Pancreas (tissue), 10 donors: Measurements from ENCODE around the gene NRDC. TPM values are rescaled to one million over a fixed set of nuclear protein-coding genes. Genes with fewer than 3 reads are reported as not detected.

Source experiments
- ATAC-seq, 4 donors: fragments of 200-7000 bp; cut with Tn5 transposase; one replicate each; pipeline versions ENCODE4 v1.8.0 to v1.9.1; 2020; ENCODE audit warnings: mild to moderate bottlenecking in 4 of 4, moderate library complexity in 4 of 4
- DNase-seq, 6 donors: peaks; one replicate each; pipeline ENCODE4 v3.0.0-alpha.2; 2020
- FAIRE-seq: peaks from 2 replicates; lab custom pipeline; 2012; peaks lifted over from hg19 to GRCh38; lab: Jason Lieb, UNC
- H3K27ac ChIP-seq, 4 donors: fragments of 200-600 bp; sonication (generic); 1 replicate in 3 of 4; 2 replicates in 1 of 4; pipeline versions ENCODE4 v1.5.0 to v1.8.0; 2020
- H3K27me3 ChIP-seq, 4 donors: fragments of 200-600 bp; one replicate each; pipeline ENCODE4 v1.8.0; 2021
- H3K36me3 ChIP-seq, 3 donors: fragments of 200-600 bp; sonication (generic) in 1 of 3; one replicate each; pipeline versions ENCODE4 v1.5.0 to v1.8.0; 2020 to 2021
- H3K4me1 ChIP-seq, 3 donors: fragments of 200-600 bp; one replicate each; pipeline ENCODE4 v1.8.0; 2021
- H3K4me3 ChIP-seq, 4 donors: fragments of 200-600 bp; sonication (generic) in 2 of 4; one replicate each; pipeline versions ENCODE4 v1.5.0 to v1.8.0; 2020 to 2021
- H3K9me3 ChIP-seq, 4 donors: fragments of 200-600 bp; one replicate each; pipeline ENCODE4 v1.8.0; 2021
- CTCF ChIP-seq, 4 donors: fragments of 200-600 bp; sonication (generic) in 3 of 4; IDR thresholded peaks; one replicate each; pipeline versions ENCODE4 v1.5.0 to v1.8.0; 2021; ENCODE audit warnings: antibody characterized with exemption in 4 of 4
- WGBS, 2 donors: extraction: QIAGEN DNeasy Blood & Tissue Kit; methylation state at CpG; one replicate each; pipeline ENCODE4 v1.1.7; 2013; 5-methylcytosine and 5-hydroxymethylcytosine counted together
- intact Hi-C, 3 donors: fragments of 100-400 bp; cut with DNase I; formaldehyde crosslinking; loops; one replicate each; pipeline versions ENCODE4 v1.11.1 to v1.14.2; 2022
- polyA plus RNA-seq, 2 donors: library from polyadenylated mRNA; stranded (reverse); fragments of 200-250 nt; gene quantifications; one replicate each; pipeline ENCODE4 v1.2.3, GENCODE V29; 2013
- total RNA-seq, 6 donors: library from RNA; stranded (reverse); fragmentation: NEBNext Ultra II Directional in 4 of 6; extraction: Animal tissue kit (Norgen Biotek cat#: 25700) in 4 of 6; gene quantifications; one replicate each; pipeline versions ENCODE4 v1.2.1 to v1.2.4, GENCODE V29; 2021 to 2023
- donor health status: healthy with polysubstance abuse.
- donor health status: DM: no; HTN: no; CAD: no; lungs with moderate emphysema.
- donor health status: DM: no; HTN: no; CAD: no.
- donor health status: control.
- donor health status: control.
- donor health status: Bipolar disorder and iron deficiency.
- donor health status: DM: yes; HTN: yes; CAD: no.
- donor health status: DM: no; HTN: no; CAD: no.
- donor health status: DM: no; HTN: no; CAD: no.
- donor health status: DM: yes; HTN: yes; CAD: no.

Gene NRDC
- total and polyA plus RNA-seq, 8 donors, result 56.1 to 85.6 (median 67.5) TPM

DNA sequence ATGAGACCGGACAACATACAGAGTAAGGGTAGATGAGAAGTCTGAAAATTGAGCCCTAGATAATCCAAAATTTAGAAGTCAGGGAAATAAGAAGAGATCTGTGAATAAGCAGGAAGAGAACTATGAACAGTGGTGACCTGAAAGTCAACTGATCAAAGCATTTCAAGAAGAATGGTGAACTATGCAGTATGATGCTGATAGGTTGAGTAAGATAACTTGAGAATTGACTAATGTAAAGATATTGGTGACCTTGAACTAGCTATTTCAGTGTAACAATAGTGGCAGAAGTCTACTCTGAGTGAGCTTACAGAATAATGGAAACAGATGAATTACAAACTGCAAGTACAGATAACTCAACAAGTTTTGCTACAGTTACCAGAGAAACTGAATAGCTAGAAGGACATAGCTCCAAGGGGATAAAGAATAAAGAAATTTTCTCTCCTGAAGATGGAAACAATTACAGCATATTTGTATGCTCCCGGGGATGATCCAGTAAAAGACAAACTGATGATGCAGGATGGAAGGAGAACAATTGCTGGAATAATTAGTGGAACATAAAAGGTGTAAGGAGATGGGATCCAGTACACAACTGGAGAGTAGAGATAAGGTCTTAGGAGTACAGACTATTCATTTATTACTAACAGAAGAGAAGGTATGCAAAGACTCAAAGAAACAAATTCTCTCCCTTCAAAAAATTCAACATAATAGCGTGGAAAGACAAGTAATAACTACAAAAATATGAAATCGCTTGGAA, 10.9 kb downstream of the NRDC start:
- DNase-seq (no peak), FAIRE-seq (no peak), ATAC-seq (no peak)
- intact Hi-C loops, result no loop called here
- WGBS, 2 donors, result 93 to 97% methylated on average over 4 of the region's 4 CpGs
- Histone ChIP-seq H3K9me3 (no peaks in the 10 kb centered on the region), H3K27ac (no peak overlapping the region), H3K4me1 (no peaks in the 10 kb centered on the region), H3K36me3 (no peaks in the 10 kb centered on the region), H3K27me3 (no peaks in the 10 kb centered on the region), H3K4me3 (no peak overlapping the region)
- no peak for TF ChIP-seq CTCF (IDR thresholded peaks at IDR 0.05)

DNA sequence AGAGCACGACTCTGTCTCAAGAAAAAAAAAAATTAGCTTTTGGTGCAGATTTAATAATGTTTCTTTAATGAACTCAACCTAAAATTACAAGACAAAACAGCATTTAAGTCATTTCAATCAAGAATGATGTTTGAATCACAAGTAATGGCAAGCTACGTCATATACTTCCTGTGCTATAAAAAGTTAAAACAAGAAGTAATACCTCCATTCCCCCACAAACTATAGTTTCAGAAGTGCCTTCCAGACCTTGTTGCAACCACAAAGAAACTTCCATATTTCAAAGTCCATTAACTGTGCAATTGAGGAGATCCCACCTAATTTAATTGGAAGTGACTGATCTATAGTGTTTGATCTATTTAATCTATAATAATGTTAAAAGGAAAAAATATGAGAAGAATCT, 15.1 kb downstream of the NRDC start:
- no peak overlapping the region for H3K27ac ChIP-seq
- no peak for DNase-seq
- intact Hi-C loops, result no loop called here
- H3K4me3 ChIP-seq, result no peak overlapping the region
- no peaks in the 10 kb centered on the region for H3K4me1 ChIP-seq
- ATAC-seq, result no peak
- 90 to 94% methylated on average over 2 of the region's 2 CpGs for WGBS, 2 donors
- FAIRE-seq, result no peak
- H3K36me3 ChIP-seq, result no peaks in the 10 kb centered on the region
- no peaks in the 10 kb centered on the region for H3K9me3 ChIP-seq
- no peaks in the 10 kb centered on the region for H3K27me3 ChIP-seq
- TF ChIP-seq CTCF (IDR thresholded peaks at IDR 0.05), result no peak

GRCh38 chr1:51861669-51862068, 16.9 kb downstream of the NRDC start:
- Histone ChIP-seq H3K9me3 (no peaks in the 10 kb centered on the region), H3K4me3 (no peak overlapping the region), H3K4me1 (no peaks in the 10 kb centered on the region), H3K27ac (no peak overlapping the region), H3K27me3 (no peaks in the 10 kb centered on the region), H3K36me3 (no peaks in the 10 kb centered on the region)
- no peak for TF ChIP-seq CTCF (IDR thresholded peaks at IDR 0.05)
- intact Hi-C loops, result no loop called here
- FAIRE-seq (no peak), DNase-seq (no peak), ATAC-seq (no peak)
- 95 to 98% methylated on average over 5 of the region's 5 CpGs for WGBS, 2 donors

GRCh38 chr1:51859735-51860134, 18.8 kb downstream of the NRDC start:
- no peak for TF ChIP-seq CTCF (IDR thresholded peaks at IDR 0.05)
- H3K9me3 ChIP-seq, result no peaks in the 10 kb centered on the region
- intact Hi-C loops, result no loop called here
- H3K27ac ChIP-seq, result no peak overlapping the region
- no peak overlapping the region for H3K4me3 ChIP-seq
- H3K27me3 ChIP-seq, result no peaks in the 10 kb centered on the region
- FAIRE-seq (no peak), ATAC-seq (no peak), DNase-seq (no peak)
- WGBS, 2 donors, result 62 to 63% methylated on average over 2 of the region's 2 CpGs
- H3K36me3 ChIP-seq, result no peaks in the 10 kb centered on the region
- no peaks in the 10 kb centered on the region for H3K4me1 ChIP-seq

GRCh38 chr1:51859333-51859732, 19.2 kb downstream of the NRDC start:
- Histone ChIP-seq H3K36me3 (no peaks in the 10 kb centered on the region), H3K27ac (no peak overlapping the region), H3K4me3 (no peak overlapping the region), H3K27me3 (no peaks in the 10 kb centered on the region), H3K4me1 (no peaks in the 10 kb centered on the region), H3K9me3 (no peaks in the 10 kb centered on the region)
- no peak for DNase-seq
- WGBS, 2 donors, result 95 to 98% methylated on average over 2 of the region's 2 CpGs
- no peak for TF ChIP-seq CTCF (IDR thresholded peaks at IDR 0.05)
- no peak for ATAC-seq
- intact Hi-C loops, result no loop called here
- FAIRE-seq, result no peak
